T-helper 17 cell (primary cell): ENCODE results near the gene PLA2G2C. TPM values are rescaled to one million over a fixed set of nuclear protein-coding genes. Genes with fewer than 3 reads are reported as not detected.
"Not testable (repeated sequence)": the region's sequence is repeated elsewhere in the genome, so short reads cannot be mapped to it uniquely, and the experiment has no call there.

Source experiments
- ATAC-seq: fragments of 150-1000 bp; cut with Tn5 transposase; 2 replicates; pipeline ENCODE4 v1.10.0; 2021; ENCODE audit warnings: mild to moderate bottlenecking, moderate library complexity
- DNase-seq, 3 donors: peaks; one replicate each; pipeline versions ENCODE4 v3.0.0 to v3.0.0-alpha.2; 2020 to 2021
- H3K9me3 ChIP-seq: one replicate; pipeline ENCODE4 v1.7.0; 2013; ENCODE audit warnings: low read length, mild to moderate bottlenecking; ENCODE audit not compliant: control insufficient read depth, poor library complexity, severe bottlenecking
- H3K27ac Mint-ChIP-seq: one replicate; pipeline ENCODE4 v1.8.0; 2022; ENCODE audit warnings: mild to moderate bottlenecking, moderate library complexity, mixed read lengths
- H3K27me3 Mint-ChIP-seq: one replicate; pipeline ENCODE4 v1.8.0; 2022; ENCODE audit warnings: mixed read lengths
- H3K36me3 Mint-ChIP-seq: one replicate; pipeline ENCODE4 v1.8.0; 2022; ENCODE audit warnings: low read depth, mixed read lengths
- H3K4me1 Mint-ChIP-seq: one replicate; pipeline ENCODE4 v1.8.0; 2022; ENCODE audit warnings: mild to moderate bottlenecking, mixed read lengths
- H3K4me3 Mint-ChIP-seq: one replicate; pipeline ENCODE4 v1.8.0; 2022; ENCODE audit warnings: mild to moderate bottlenecking, moderate library complexity, mixed read lengths
- total RNA-seq, 4 donors: library from RNA in 2 of 4; stranded (reverse) in 2 of 4; gene quantifications; one replicate each; pipeline ENCODE4 v1.2.3 and lab custom pipeline; 2022 to 2026

PLA2G2C gene
- total RNA-seq, 2 donors from 2014 or later, result 0.25 TPM; not detected in 1

DNA sequence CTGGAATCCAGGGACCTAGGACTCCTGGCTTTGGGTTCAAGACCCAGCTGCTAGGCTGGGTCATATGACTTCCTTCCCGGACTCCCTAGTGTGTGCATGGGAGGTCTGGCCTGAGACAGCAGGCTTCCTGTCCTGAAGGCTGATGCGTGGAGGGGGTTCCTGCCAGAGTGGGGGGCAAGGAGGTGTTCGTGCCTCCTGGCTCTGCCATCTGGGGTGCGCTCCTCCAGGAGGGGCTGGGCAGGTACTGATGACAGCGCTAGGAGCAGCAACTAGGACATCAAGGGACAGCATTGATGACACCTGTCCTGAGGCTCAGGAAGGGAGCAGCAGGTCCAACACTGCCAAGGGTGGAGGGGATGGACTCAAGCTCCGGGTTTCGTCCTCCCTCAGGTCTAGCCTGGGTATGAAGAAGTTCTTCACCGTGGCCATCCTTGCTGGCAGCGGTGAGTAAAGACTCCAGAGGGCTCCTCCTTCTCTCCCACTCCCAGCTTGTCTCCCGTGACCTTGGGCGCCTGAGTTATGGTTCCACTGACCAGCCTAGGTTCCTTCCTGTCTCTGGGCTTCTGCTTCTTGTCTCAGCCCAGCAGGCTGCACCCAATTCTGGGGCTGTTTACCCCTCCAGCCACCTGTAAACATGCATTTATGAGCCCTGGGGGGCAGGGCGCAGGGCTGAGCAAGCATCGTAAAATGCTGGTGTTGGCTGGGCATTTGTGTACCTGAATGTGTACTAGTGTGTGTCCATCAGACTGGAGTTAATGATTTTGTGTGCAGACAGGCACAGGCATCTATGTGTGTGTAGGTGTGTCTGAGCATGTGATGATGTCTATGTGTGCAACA is 46.3 kb downstream of the PLA2G2C start:
- H3K27ac Mint-ChIP-seq, result no peak overlapping the region

DNA sequence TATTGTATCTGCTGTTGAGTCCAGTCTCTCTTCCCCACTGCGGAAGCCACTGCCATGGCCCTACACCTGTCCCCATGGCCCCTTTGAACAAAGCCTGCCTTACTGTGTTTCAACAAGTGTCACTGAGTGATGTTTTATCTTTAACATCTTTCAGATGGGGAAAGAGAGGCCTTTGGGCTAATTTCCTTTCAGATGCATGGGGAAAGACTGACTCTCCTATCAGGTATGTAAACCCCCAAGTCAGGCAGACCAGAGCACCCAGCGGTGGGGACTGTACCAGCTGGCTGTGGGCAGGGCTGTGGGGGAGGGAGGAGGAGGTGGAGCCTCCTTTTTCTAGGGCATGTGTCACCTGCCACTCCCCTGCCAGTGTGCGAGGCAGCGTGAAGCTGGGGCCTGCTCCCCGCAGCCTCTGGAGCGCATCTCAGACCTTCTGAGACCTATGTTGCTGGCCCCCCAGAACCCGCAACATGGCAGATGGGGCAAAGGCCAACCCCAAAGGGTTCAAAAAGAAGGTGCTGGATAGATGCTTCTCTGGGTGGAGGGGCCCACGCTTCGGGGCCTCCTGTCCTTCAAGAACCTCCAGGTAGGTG is 47.3 kb downstream of the PLA2G2C start, which contains the start of gene PLA2G2F:
PLA2G2F (plus strand) TSS at position 363 of the 590 bp plus-strand sequence; CDS start at position 468, 105 bp downstream.
- Mint-ChIP-seq H3K4me1 (peaks cover 1% of the 10 kb centered on the region), H3K36me3 (peaks cover 1% of the 10 kb centered on the region), H3K27ac (no peak within 1 kb of the TSS), H3K27me3 (peaks cover 52% of the 10 kb centered on the region), H3K4me3 (no peak within 1 kb of the TSS)
- ATAC-seq (no peak), DNase-seq (no peak)
- H3K9me3 ChIP-seq, result no peaks in the 10 kb centered on the region

More for the DNA sequence above, 46.3 kb downstream of the PLA2G2C start:
- H3K4me1 Mint-ChIP-seq, result no peaks in the 10 kb centered on the region
- no peak overlapping the region for H3K4me3 Mint-ChIP-seq
- no peaks in the 10 kb centered on the region for H3K36me3 Mint-ChIP-seq
- H3K27me3 Mint-ChIP-seq, result peaks cover 48% of the 10 kb centered on the region
- no peaks in the 10 kb centered on the region for H3K9me3 ChIP-seq
- ATAC-seq (no peak), DNase-seq (no peak)

DNA sequence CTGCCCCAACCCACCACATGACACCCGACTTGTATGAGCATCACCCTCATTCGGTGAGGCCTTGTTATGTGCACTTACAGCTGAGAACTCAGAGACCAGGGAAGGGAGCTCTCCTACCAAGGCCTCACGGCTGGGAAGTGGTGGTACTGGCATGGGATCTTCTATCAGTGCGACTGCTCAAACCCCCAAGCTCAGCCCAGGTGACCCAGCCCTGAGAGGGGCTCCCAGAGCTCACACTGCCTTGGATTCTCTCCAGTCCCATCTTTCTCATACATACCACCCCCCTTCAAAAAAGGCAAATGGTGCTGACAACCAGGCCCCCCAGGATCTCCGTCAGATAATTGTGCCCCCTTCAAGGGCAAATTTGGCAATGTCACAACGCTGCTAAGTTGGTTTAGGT is 48.0 kb downstream of the PLA2G2C start:
- peaks cover 58% of the 10 kb centered on the region for H3K27me3 Mint-ChIP-seq
- DNase-seq, result no peak
- no peak overlapping the region for H3K27ac Mint-ChIP-seq
- peaks cover 4% of the 10 kb centered on the region for H3K4me1 Mint-ChIP-seq
- no peaks in the 10 kb centered on the region for H3K9me3 ChIP-seq
- H3K4me3 Mint-ChIP-seq, result no peak overlapping the region
- no peak for ATAC-seq
- H3K36me3 Mint-ChIP-seq, result peaks cover 3% of the 10 kb centered on the region

DNA sequence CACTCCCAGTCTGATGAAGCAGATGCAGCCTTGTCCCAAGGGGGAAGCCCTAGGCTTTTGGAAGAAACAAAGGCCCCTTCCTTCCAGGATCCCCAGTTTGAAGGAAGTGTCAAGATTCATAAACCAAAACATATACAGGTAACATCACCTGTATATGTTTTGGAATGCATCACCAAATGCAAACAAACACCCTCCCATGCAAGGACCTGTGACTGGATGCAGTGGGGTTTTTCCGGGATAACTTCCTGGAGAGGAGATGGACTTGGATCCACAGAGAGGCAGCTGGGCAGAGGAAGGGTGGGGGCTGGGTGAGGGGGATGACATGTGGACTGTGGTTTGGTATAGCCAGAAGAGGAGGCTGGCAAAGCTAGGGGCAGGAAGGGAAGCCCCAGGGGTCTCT is 48.7 kb downstream of the PLA2G2C start:
- DNase-seq (no peak), ATAC-seq (no peak)
- no peaks in the 10 kb centered on the region for H3K9me3 ChIP-seq
- no peak overlapping the region for H3K4me3 Mint-ChIP-seq
- H3K4me1 Mint-ChIP-seq, result peaks cover 4% of the 10 kb centered on the region
- no peak overlapping the region for H3K27ac Mint-ChIP-seq
- peaks cover 58% of the 10 kb centered on the region for H3K27me3 Mint-ChIP-seq
- peaks cover 3% of the 10 kb centered on the region for H3K36me3 Mint-ChIP-seq

DNA sequence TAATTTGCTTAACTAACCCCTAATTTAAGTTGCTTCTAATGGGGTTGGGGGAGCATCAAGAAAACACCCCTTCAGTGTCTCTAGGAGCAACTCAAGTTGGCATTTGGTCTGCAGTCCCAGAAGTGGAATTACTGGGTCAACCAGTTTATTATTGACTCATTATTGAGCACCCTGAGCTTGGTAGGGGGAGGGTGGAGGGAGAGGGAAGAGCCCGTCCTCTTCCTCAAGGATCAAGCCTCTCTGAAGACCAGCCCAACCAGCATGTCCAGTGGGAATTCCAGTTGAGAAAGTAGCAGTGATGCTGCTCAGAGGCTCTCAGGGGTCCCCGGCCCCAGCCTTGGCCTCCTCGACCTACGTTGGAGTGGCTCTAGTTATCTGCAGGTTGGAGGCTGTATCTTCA is 49.3 kb downstream of the PLA2G2C start:
- peaks cover 3% of the 10 kb centered on the region for H3K36me3 Mint-ChIP-seq
- DNase-seq (no peak), ATAC-seq (no peak)
- H3K4me3 Mint-ChIP-seq, result no peak overlapping the region
- no peaks in the 10 kb centered on the region for H3K9me3 ChIP-seq
- no peak overlapping the region for H3K27ac Mint-ChIP-seq
- H3K4me1 Mint-ChIP-seq, result peaks cover 4% of the 10 kb centered on the region
- H3K27me3 Mint-ChIP-seq, result peaks cover 54% of the 10 kb centered on the region

DNA sequence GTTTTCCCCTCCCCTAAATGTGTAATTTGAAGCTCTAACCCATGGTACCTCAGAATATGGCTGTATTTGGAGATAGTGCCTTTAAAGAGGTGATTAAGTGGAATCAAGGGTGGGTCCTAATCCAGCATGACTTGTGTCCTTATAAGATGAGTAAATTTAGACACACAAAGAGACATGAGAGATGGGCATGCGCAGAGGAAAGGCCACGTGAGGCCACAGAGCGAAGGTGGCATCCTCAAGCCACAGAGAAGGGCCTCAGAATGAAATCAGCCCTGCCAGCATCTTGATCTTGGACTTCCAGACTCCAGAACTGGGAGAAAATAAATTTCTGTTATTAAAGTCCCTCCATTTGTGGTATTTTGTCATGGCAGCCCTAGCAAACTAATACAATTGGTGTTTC is 50.1 kb downstream of the PLA2G2C start:
- DNase-seq (no peak), ATAC-seq (no peak)
- H3K4me1 Mint-ChIP-seq, result peaks cover 4% of the 10 kb centered on the region
- peaks cover 3% of the 10 kb centered on the region for H3K36me3 Mint-ChIP-seq
- peaks cover 48% of the 10 kb centered on the region for H3K27me3 Mint-ChIP-seq
- no peak overlapping the region for H3K4me3 Mint-ChIP-seq
- H3K9me3 ChIP-seq, result no peaks in the 10 kb centered on the region
- H3K27ac Mint-ChIP-seq, result no peak overlapping the region

DNA sequence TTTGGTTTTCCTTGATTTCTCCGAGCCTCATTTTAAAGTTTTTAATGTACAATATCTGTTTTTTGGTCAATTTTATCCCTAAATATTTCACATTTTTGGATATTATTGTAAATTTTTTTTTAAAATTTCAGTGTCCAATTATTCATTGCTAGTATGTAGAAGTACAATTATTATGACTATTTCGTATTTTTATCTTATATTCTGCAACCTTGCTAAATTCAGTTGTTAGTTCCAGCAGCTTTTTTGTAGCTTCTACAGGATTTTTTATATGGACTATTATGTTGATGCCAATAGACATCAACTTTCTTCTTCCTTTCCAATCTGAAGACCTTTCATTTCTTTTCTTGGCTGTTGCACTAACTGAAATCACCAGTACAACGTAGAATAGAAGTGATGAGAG is 51.3 kb downstream of the PLA2G2C start:
- no peak overlapping the region for H3K4me3 Mint-ChIP-seq
- H3K4me1 Mint-ChIP-seq, result peaks cover 4% of the 10 kb centered on the region
- H3K27ac Mint-ChIP-seq, result no peak overlapping the region
- ATAC-seq (no peak), DNase-seq (no peak)
- peaks cover 36% of the 10 kb centered on the region for H3K27me3 Mint-ChIP-seq
- no peaks in the 10 kb centered on the region for H3K9me3 ChIP-seq
- peaks cover 3% of the 10 kb centered on the region for H3K36me3 Mint-ChIP-seq

DNA sequence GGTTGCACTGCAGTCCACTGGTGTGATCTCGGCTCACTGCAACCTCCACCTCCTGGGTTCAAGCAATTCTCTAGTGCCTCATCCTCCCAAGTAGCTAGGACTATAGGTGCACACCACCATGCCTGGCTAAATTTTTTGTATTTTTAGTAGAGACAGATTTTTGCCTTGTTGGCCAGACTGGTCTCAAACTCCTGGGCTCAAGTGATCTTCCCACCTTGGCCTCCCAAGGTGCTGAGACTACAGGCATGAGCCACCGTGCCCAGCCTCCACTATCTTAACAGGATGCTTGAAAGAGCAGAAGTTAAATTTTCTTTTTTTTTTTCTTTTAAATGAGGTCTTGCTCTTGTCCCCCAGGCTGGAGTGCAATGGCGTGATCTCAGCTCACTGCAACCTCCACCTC is 55.8 kb downstream of the PLA2G2C start:
- H3K27me3 Mint-ChIP-seq, result peaks cover 30% of the 10 kb centered on the region
- not testable (repeated sequence) for H3K27ac Mint-ChIP-seq, ATAC-seq, H3K4me3 Mint-ChIP-seq, H3K9me3 ChIP-seq, H3K36me3 Mint-ChIP-seq, DNase-seq, H3K4me1 Mint-ChIP-seq

DNA sequence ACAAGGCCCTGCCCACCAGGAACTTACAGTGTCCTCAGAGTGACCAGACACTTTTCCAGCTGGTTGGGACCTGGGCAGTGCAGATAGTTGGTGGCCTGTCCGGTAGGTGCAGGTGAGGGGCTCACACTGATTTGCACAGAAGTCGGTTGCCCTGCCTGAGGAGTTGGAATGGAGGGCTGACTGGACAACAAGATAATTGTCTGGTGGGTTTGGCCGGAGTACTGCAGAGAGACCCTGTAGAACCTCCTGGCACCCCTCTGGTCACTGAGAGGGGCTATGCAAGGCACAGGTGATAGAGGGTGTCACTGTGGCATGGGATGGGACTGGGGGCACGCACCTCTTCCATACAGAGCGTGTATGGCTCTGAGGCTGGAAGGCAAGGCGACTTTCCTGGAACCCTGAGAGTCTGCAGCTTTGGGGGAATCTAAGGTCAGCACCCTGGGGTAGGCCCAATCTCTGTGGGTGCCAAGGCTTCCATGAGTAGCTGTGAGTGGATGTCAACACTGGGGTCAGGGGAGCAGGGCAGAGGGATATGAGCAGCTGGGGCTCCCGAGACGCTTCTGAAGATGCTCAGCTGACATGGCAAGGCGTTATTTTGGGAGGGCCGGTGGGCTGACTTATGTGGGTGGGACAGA is 59.4 kb downstream of the PLA2G2C start:
- H3K9me3 ChIP-seq, result no peaks in the 10 kb centered on the region
- Mint-ChIP-seq H3K27me3 (peaks cover 35% of the 10 kb centered on the region), H3K36me3 (no peaks in the 10 kb centered on the region), H3K4me1 (no peaks in the 10 kb centered on the region), H3K4me3 (no peak overlapping the region), H3K27ac (no peak overlapping the region)
- no peak for DNase-seq
- no peak for ATAC-seq

DNA sequence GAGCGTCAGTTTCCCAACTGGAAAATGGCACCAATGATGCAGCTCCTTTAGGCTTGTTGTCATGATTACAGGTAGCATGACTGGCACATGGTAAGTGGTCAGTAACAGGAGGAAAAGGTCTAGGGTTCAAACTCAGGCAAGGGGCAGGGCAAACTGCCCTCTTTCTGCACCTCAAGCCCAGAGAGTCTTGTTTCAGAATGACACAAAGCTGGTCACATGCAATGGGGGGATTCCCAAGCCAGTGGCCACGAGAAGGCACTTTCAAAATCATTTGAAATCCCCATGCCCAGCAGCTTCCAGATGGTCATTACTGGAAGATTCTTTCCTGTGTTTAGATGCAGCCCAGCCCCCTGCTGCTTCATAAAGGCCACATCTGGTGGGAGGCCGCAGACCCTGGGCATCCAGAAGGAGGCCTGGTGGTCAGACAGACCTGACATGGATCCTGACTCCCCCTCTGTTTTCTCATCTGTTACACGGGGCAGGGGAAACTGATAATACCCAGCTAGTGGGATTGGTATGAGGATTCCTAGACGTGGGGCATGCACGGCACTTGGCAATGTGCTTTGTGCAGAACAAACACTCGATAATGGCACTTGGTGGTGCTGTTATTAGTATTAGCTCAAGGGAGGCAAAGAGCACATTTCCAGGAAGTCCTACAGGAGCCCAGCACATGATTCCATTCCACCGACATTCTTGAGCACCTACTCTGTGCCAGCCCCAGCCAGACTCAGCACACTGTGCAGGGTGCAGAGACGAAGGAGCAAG is 60.1 kb downstream of the PLA2G2C start:
- H3K27me3 Mint-ChIP-seq, result peaks cover 42% of the 10 kb centered on the region
- no peaks in the 10 kb centered on the region for H3K36me3 Mint-ChIP-seq
- ATAC-seq (no peak), DNase-seq (no peak)
- no peak overlapping the region for H3K27ac Mint-ChIP-seq
- H3K4me3 Mint-ChIP-seq, result no peak overlapping the region
- no peaks in the 10 kb centered on the region for H3K4me1 Mint-ChIP-seq
- no peaks in the 10 kb centered on the region for H3K9me3 ChIP-seq

DNA sequence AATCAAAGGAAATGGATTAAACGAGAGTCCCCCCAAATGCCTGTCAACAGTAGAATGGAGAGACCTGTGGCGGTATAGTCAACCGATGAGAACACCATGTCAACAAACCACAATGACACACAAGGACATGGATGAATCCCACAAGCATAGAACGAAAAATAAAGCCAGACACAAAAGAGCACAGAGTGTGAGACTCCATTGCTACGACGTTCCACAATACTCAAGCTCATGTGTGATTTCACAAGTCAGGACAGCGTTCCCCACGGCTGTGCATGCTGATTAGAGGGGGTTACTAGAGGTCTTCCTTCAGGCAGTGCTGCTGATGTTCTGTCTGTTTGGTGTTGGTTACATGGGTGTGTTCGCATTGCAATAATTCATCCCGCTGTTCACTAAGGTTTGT is 61.2 kb downstream of the PLA2G2C start:
- no peaks in the 10 kb centered on the region for H3K36me3 Mint-ChIP-seq
- peaks cover 2% of the 10 kb centered on the region for H3K4me1 Mint-ChIP-seq
- peaks cover 50% of the 10 kb centered on the region for H3K27me3 Mint-ChIP-seq
- DNase-seq (no peak), ATAC-seq (no peak)
- H3K4me3 Mint-ChIP-seq, result no peak overlapping the region
- no peaks in the 10 kb centered on the region for H3K9me3 ChIP-seq
- no peak overlapping the region for H3K27ac Mint-ChIP-seq

DNA sequence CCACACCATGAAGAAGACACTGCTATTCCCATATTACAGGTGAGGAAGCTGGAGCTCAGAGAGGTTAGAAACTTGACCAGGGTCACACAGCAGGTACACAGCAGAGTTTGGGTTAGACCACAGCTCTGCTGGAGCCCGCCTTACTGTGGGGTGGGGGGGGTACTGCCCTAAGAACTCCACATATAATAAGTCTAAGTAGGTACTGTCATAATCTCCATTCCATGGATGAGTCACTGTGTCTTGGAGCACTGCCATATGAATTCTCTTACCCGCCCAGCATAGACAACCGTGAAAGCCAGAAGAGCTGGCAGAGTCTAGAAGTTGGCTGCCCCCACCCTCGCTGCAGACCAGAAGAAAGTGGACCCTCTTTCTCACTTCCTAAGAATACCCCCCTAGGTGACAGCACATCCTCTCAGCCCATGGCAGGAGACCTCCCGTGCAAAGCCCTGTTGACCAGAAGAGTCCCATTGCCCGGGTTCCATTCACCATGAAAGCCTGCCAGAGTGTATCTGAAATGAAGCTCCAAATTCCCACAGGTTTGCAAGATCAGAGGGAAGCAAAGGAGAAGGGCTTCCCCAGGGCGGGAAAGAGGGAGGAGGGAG is 61.8 kb downstream of the PLA2G2C start:
- no peak for ATAC-seq
- peaks cover 55% of the 10 kb centered on the region for H3K27me3 Mint-ChIP-seq
- H3K9me3 ChIP-seq, result no peaks in the 10 kb centered on the region
- peaks cover 2% of the 10 kb centered on the region for H3K4me1 Mint-ChIP-seq
- H3K4me3 Mint-ChIP-seq, result no peak overlapping the region
- no peaks in the 10 kb centered on the region for H3K36me3 Mint-ChIP-seq
- no peak overlapping the region for H3K27ac Mint-ChIP-seq
- no peak for DNase-seq
